22Rv1 (cell line): ENCODE measurements around the gene MTA1.

Source experiments
- ZFX ChIP-seq: fragments of 450-650 bp; IDR thresholded peaks from 2 replicates; pipeline ENCODE4 v1.6.1; 2017; ENCODE audit warnings: antibody characterized with exemption, borderline replicate concordance
- TF ChIP-seq, protein P1 (sequence below): fragments of 450-650 bp; IDR thresholded peaks from 2 replicates; pipeline ENCODE4 v1.5.1; 2017; ENCODE audit warnings: mild to moderate bottlenecking

- TF ChIP-seq, protein P1, sequence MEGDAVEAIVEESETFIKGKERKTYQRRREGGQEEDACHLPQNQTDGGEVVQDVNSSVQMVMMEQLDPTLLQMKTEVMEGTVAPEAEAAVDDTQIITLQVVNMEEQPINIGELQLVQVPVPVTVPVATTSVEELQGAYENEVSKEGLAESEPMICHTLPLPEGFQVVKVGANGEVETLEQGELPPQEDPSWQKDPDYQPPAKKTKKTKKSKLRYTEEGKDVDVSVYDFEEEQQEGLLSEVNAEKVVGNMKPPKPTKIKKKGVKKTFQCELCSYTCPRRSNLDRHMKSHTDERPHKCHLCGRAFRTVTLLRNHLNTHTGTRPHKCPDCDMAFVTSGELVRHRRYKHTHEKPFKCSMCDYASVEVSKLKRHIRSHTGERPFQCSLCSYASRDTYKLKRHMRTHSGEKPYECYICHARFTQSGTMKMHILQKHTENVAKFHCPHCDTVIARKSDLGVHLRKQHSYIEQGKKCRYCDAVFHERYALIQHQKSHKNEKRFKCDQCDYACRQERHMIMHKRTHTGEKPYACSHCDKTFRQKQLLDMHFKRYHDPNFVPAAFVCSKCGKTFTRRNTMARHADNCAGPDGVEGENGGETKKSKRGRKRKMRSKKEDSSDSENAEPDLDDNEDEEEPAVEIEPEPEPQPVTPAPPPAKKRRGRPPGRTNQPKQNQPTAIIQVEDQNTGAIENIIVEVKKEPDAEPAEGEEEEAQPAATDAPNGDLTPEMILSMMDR = no peak
- TF ChIP-seq ZFX = no peak
These were observed 27.2 kb upstream of the MTA1 start for GRCh38 chr14:105392131-105393090.
